OCI-LY1 (cell line): ENCODE results near the gene ZNF785.

Experiments used
- CTCF ChIP-seq: fragments of 200-600 bp; sonication (generic), shearing (Covaris generic); IDR thresholded peaks from 2 replicates; pipeline ENCODE4 v1.5.1; 2017; ENCODE audit warnings: mild to moderate bottlenecking, antibody characterized with exemption, low read length, moderate library complexity, mixed read lengths
- EZH2 ChIP-seq: fragments of 200-600 bp; sonication (generic), shearing (Covaris generic); IDR thresholded peaks from 2 replicates; pipeline ENCODE4 v1.8.0; 2017; ENCODE audit warnings: borderline replicate concordance, mixed run types, mild to moderate bottlenecking, antibody characterized with exemption, low read length, moderate library complexity, mixed read lengths

GRCh38 chr16:30567160-30567990, 18.1 kb downstream of the ZNF785 start:
- TF ChIP-seq CTCF: no peak
- no peak for TF ChIP-seq EZH2
